Body of pancreas (tissue), 4 donors: ENCODE results near the gene C11orf86.

Source experiments
- POLR2A ChIP-seq, 3 donors: fragments of 450-650 bp; IDR thresholded peaks; one replicate each; pipeline ENCODE4 v1.6.1; 2016; ENCODE audit warnings: antibody characterized with exemption in 3 of 3, mild to moderate bottlenecking in 2 of 3
- TF ChIP-seq, protein P1 (sequence below), 7 experiments: fragments of 450-650 bp in 4 of 7; fragments of 200-600 bp in 3 of 7; sonication (generic) in 3 of 7; IDR thresholded peaks; one replicate each; pipeline ENCODE4 v1.5.1; 2016 to 2019; ENCODE audit warnings: antibody characterized with exemption in 7 of 7

- TF ChIP-seq, protein P1, sequence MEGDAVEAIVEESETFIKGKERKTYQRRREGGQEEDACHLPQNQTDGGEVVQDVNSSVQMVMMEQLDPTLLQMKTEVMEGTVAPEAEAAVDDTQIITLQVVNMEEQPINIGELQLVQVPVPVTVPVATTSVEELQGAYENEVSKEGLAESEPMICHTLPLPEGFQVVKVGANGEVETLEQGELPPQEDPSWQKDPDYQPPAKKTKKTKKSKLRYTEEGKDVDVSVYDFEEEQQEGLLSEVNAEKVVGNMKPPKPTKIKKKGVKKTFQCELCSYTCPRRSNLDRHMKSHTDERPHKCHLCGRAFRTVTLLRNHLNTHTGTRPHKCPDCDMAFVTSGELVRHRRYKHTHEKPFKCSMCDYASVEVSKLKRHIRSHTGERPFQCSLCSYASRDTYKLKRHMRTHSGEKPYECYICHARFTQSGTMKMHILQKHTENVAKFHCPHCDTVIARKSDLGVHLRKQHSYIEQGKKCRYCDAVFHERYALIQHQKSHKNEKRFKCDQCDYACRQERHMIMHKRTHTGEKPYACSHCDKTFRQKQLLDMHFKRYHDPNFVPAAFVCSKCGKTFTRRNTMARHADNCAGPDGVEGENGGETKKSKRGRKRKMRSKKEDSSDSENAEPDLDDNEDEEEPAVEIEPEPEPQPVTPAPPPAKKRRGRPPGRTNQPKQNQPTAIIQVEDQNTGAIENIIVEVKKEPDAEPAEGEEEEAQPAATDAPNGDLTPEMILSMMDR (IDR thresholded peaks at IDR 0.05) = no peak
- TF ChIP-seq POLR2A (IDR thresholded peaks at IDR 0.05) = no peak
Observed at GRCh38 chr11:66969584-66970225, 5.4 kb upstream of the C11orf86 start.
